NCI-H345 treated with DMSO at 0.1 percent for 48 hours (cell line): ENCODE results near the gene SELPLG.
"Not testable (repeated sequence)": the region's sequence is repeated elsewhere in the genome, so short reads cannot be mapped to it uniquely, and the experiment has no call there.

Experiments used
- DNase-seq: peaks from one replicate; lab custom pipeline; 2025; ENCODE audit not compliant: unreplicated experiment; lab: John Stamatoyannopoulos, UW

The SELPLG gene

GRCh38 chr12:108620236-108620879 is 13.3 kb downstream of the SELPLG start:
- DNase-seq = no peak

DNA sequence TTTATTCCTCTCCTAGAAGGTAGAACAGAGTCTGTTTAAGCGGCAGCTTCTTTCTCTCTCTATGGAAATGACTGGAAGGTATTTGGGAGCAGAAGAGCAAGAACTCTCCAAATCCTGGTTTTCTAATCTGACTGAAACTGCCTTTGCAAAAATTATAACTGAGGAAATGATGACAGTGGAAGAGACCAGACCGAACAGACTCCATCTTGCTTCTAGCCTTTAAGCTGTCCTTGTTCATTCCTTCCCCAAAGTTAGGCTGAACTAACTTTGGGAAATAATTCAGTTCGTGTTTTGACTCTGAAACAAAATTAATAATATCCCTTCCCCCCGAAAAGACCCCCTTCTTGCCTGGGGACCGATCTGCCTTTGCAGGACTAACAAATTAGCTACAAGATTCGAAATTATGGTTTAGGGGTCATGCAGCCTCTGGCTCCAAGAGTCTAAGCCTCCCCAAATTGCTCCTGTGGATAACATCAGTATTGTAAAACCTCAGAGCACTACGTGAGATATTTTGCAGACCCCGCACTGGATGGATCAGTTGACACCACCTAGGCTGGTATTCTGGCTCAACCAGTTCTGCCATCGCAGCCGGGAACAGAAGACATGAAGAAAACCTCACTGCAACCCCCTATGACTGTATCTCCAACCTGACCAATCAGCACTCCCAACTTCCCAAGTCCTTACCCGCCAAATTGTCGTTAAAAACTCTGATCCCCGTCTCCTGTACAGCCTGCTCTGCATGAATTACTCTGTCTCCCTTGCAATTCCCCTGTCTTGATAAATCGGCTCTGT is 14.1 kb downstream of the SELPLG start:
- DNase-seq = no peak

- not testable (repeated sequence) for DNase-seq
Observed at GRCh38 chr12:108618953-108619274, 14.8 kb downstream of the SELPLG start.

DNA sequence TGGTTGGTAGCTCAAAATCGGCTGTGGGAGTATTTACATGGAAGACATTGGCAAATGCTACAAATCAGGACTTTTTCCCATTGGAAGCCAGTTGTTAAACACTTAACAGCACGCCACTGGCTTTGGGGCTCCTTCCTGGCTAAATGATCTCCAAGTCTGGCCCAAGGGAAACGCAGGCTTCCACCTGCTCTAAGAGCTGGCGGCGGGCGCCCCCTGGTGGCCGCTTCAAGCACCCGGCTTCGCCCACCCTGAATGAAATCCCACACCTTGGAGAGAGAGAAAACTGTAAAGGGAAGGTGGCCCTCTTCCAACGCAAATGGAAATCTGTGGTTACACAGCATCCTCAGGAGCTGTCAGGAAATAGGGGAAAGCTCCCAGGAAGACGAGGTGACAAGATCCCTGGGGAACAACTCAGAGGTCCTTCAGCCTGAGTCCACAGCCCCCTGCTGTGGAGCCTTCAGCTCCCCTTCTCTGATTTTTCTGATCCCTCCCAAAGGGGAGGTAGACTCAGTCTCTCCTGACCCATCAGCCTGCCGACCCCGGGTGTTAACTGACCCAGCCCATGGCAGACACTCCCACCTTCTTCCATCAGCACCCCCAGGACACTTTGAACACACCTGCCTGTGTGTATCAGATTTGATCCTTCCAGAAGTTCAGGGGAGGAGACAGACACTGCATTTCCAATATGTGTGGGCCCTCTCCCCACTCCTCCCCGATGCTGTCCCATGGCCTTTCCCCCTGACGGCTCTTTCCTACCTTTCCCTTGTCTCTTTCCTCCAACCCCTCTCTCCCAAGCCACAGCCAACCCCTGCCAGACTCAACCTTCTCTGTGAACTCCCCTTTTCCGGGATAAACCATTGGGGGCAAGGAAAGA is 15.4 kb downstream of the SELPLG start:
- DNase-seq = peak; percentile 74

- DNase-seq = no peak
Observed at GRCh38 chr12:108616941-108617858, 16.5 kb downstream of the SELPLG start.

- DNase-seq = no peak
Observed at GRCh38 chr12:108616359-108616758, 17.3 kb downstream of the SELPLG start.

- no peak for DNase-seq
Observed at GRCh38 chr12:108615918-108616317, 17.8 kb downstream of the SELPLG start.

DNA sequence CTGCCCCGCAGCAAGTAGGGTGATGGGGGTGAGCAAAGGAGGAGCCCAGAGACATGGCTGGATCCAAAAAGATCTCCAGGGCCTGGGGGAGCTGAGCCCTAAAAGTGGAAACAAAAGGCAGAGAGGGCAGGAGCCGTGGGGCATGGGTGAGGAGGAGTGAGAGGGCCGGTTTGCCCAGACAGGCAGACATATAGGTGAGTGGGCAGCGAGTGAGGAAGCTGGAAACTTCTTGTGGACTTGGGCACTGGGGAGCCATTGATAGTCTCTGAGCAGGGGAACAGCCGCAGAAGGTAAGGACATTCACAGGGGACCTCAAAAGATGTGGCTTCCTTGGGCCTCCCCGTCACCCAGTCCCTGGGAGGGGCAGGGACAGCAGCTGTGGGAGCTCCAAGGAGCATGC is 19.1 kb downstream of the SELPLG start:
- no peak for DNase-seq

DNA sequence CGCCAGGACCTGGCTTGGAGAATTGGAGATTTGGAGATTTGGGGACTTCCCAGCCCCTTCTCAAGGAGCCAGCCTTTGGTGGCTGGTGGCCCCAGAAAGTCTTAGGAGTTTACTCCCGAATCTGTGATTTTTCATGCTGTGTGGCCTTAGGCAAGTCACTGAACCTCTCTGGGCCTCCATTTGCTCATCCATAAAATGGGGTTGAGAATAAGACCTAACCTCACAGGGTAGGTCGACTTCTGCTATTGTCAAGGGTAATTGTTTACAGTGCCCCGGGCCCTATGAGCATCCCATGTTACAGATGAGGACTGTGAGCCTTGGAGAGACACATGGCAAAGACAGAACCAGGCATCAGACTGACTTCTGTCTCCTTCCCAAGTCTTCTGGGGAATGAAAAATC is 19.7 kb downstream of the SELPLG start:
- DNase-seq = no peak

DNA sequence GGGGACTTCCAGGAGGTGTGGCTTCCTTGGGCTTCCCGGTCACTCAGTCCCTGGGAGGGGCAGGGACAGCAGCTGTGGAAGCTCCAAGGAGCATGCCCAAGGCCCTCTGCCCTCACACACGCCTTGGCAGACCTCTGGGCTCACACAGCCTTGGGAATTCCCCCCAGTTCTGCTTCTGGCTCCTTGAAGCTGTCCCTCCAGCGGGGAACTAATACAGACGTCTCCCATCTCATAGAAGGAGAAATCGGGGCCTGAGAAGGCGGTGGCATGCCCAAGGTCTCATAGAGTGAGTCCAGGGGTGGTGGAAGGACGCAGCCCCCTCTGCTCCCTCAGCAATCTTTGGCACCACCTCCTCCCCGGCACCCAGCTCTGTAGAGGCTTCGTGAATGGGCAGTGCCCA is 20.1 kb downstream of the SELPLG start:
- DNase-seq = no peak

DNA sequence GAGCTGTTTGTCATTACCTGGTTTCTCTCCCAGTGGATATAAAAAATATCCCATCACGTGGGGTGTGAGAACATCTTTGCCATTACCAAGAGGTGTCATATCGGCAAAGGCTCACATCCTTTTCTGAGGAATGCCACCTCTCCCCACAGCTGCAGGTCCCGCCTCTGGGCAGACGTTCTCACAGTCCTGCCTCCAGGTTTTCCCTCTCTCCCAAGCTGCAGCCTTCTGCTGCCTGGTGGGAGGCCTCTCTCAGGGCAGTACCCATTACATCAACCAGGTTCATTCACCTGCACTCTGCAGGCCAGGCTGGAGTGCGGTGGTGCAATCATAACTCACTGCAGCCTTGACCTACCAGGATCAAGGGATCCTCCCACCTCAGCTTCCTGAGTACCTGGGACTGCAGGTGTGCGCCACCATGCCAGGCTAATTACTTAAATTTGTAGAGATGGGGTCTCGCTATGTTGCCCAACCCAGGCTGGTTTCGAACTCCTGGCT is 20.9 kb downstream of the SELPLG start:
- no peak for DNase-seq

GRCh38 chr12:108611884-108612415 is 21.7 kb downstream of the SELPLG start:
- DNase-seq = no peak

DNA sequence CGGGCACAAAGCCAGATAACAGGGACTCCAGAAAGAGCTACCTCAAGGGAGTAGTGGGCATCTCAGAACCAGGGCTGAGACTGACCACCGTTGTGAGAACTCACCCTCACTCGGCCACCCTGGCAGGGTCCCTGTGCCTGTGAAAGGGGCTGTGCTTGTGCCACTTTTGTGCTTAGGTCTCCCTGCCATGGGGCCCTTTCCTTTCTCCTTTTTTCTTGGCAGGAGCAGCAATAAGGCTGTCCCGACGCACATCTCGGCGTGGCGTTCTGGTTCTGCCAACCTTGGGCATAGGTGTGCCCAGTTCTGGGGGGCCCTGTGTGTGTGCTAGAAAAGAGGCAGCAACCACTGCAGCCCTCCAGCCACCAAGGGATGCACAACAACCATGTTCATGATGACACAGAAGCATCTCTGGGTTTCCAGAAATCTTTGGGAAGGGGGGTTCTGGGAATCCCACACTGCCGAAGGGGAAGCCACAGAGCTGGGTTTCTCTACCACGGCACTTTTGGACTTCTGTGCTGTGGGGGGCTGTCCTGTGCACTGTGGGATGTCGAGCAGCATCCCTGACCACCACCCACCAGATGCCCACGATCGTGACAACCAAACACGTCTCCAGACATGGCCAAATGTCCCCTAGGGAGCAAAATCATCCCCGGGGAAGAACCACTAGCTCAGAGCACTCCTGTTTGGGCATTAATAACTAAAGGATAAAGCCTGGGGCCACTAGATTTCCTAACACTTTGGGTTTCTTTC is 22.7 kb downstream of the SELPLG start:
- no peak for DNase-seq

GRCh38 chr12:108610336-108610815 is 23.3 kb downstream of the SELPLG start:
- DNase-seq = no peak

DNA sequence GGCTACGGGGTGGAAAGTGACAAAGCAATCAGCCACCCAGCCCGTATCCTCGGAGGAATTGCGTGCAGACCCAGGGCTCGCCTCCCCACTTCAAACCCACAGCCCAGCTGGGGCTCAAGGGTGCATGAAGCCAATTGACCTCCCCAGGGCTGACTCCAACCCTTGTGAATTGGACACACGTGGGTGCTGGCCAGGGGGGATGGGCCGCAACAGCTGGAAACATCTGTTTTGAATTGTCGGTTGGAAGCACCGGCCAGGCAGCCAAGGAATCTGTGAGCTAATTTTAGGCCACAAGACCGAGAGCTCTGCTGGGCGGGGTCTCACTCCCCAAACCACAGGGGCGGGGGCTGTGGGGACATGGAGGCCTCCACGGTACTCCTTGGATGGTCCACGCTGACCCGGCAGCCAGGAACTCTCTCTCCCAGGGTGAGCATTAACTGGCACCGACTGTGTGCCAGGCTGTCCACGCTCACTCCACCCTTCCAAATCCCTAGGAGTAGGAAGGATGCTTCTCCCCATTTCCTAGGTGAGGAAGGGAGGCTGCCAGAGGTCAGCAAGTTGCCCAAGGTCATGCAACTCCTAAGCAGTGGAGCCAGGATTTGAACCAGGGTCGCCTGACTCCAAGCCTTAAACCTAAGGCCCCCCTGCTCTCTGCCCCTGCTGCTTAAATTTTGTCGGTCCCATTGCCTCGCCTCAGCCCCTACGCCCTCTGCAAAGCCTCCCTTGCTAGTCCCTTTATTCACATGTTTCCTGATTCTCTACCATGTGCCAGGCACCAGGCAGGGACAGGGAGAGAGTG is 24.0 kb downstream of the SELPLG start:
- no peak for DNase-seq

- DNase-seq = no peak
Observed at GRCh38 chr12:108608616-108609015, 25.1 kb downstream of the SELPLG start.

DNA sequence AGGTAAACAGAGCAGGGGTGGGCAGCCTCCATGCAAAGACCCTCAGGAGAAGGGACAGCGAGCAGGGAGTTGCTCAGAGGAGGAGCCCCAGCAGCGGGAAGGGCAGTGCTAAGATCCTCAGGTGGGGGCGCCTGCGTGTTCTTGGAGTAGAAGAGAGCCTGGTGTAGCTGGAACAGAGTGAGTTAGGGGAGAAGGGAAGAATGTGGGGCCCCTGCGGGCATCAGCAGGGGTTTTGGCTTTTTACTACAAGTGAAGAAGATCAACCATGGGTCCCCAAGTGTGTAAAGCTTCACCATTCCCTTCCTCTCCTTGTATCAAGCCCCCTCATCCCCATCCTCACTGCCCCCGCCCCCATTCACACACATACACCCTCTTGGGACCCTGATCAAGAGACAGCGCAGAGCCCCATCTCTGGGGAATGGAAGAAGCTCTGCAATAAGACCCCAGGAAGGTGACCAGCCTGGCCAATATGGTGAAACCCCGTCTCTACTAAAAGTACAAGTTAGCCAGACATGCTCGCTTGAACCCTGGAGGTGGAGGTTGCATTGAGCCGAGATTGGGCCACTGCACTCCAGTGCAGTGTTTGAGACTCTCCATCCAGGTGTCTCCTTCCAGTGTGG is 25.6 kb downstream of the SELPLG start:
- no peak for DNase-seq

DNA sequence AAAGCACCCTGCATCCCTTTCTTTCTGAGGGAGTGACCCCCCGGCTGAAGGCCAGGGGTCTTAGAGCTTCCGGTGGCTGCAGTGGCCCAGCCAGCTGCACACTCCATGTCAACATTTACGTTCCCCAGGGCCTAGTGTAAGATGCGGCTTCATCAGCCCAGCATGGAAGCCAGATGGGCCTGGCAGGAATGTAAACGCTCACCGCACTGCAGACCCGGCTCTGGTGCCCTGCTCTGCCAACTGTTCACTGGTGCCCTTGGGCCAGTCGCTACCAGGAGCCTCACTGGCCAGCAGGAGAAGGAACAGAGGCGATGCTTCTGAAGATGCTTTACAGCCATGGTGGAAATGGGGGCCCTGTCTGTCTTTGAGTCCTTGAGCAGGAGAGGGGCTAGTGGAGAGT is 27.2 kb downstream of the SELPLG start:
- no peak for DNase-seq
